Lower leg skin (tissue), 4 donors: ENCODE measurements around the gene NFYC. TPM values are rescaled to one million over a fixed set of nuclear protein-coding genes. Genes with fewer than 3 reads are reported as not detected.

Experiments used
- DNase-seq, 2 donors: peaks; one replicate each; pipeline ENCODE4 v3.0.0-alpha.2; 2019; ENCODE audit warnings: low spot score in 2 of 2
- H3K4me3 ChIP-seq: fragments of 200-600 bp; sonication (generic); 2 replicates; pipeline ENCODE4 v1.5.1; 2017; ENCODE audit warnings: mild to moderate bottlenecking, low read depth; ENCODE audit not compliant: poor library complexity, severe bottlenecking
- CTCF ChIP-seq, 3 donors: fragments of 450-650 bp; IDR thresholded peaks; one replicate each; pipeline ENCODE4 v1.5.1; 2016; ENCODE audit warnings: antibody characterized with exemption in 3 of 3, mild to moderate bottlenecking in 3 of 3, moderate library complexity in 2 of 3
- POLR2A ChIP-seq, 2 donors: fragments of 450-650 bp; IDR thresholded peaks; one replicate each; pipeline ENCODE4 v1.6.1; 2016 to 2017; ENCODE audit warnings: antibody characterized with exemption in 2 of 2, mild to moderate bottlenecking in 1 of 2, moderate library complexity in 1 of 2
- WGBS, 2 donors: methylation state at CpG; one replicate each; pipeline ENCODE4 v1.1.5; 2018; 5-methylcytosine and 5-hydroxymethylcytosine counted together
- intact Hi-C: fragments of 100-400 bp; cut with DNase I; formaldehyde crosslinking; loops from one replicate; pipeline ENCODE4 v1.15.0; 2023; ENCODE audit warnings: low total_unique reads
- total RNA-seq, 4 donors: library from RNA; depleted of rRNA; stranded (reverse); fragments of >200 nt; gene quantifications; one replicate each; pipeline ENCODE4 v1.1.0, GENCODE V29; 2016

Gene NFYC
- total RNA-seq, 4 donors from 2014 or later, result 53.3 to 94.4 (median 68.0) TPM

- 16 to 24% methylated on average over 22 to 30 of the region's 35 CpGs for WGBS, 2 donors
- DNase-seq, result no peak
- no peak overlapping the region for H3K4me3 ChIP-seq
- intact Hi-C loops, result no loop called here
- no peak for TF ChIP-seq CTCF (IDR thresholded peaks at IDR 0.05)
- TF ChIP-seq POLR2A (IDR thresholded peaks at IDR 0.05), result no peak
Observed at GRCh38 chr1:40653851-40654537, 37.5 kb upstream of the NFYC start.

GRCh38 chr1:40657046-40657445 is 34.5 kb upstream of the NFYC start:
- DNase-seq, result no peak
- 90 to 92% methylated on average over 7 of the region's 7 CpGs for WGBS, 2 donors
- TF ChIP-seq CTCF (IDR thresholded peaks at IDR 0.05) (no peak), POLR2A (IDR thresholded peaks at IDR 0.05) (no peak)
- intact Hi-C loops, result no loop called here
- no peak overlapping the region for H3K4me3 ChIP-seq

GRCh38 chr1:40658751-40659648 is 32.5 kb upstream of the NFYC start:
- no peak for DNase-seq
- H3K4me3 ChIP-seq, result no peak overlapping the region
- 76 to 81% methylated on average over 16 of the region's 16 CpGs for WGBS, 2 donors
- no peak for TF ChIP-seq CTCF (IDR thresholded peaks at IDR 0.05)
- no peak for TF ChIP-seq POLR2A (IDR thresholded peaks at IDR 0.05)
- intact Hi-C loops, result no loop called here

GRCh38 chr1:40659649-40659947 is 31.9 kb upstream of the NFYC start:
- no peak for DNase-seq
- TF ChIP-seq CTCF (IDR thresholded peaks at IDR 0.05) (no peak), POLR2A (IDR thresholded peaks at IDR 0.05) (no peak)
- H3K4me3 ChIP-seq, result no peak overlapping the region
- intact Hi-C loops, result no loop called here
- WGBS, 2 donors, result 67 to 70% methylated on average over 7 of the region's 7 CpGs

- DNase-seq, result no peak
- intact Hi-C loops, result no loop called here
- no peak overlapping the region for H3K4me3 ChIP-seq
- WGBS, 2 donors, result 74 to 77% methylated on average over 5 of the region's 5 CpGs
- no peak for TF ChIP-seq CTCF (IDR thresholded peaks at IDR 0.05)
- no peak for TF ChIP-seq POLR2A (IDR thresholded peaks at IDR 0.05)
Observed at GRCh38 chr1:40661678-40662077, 29.8 kb upstream of the NFYC start.
